Mesenchymal stem cell (in vitro differentiated cells and primary cell): ENCODE data around the gene TRAF3.

Source experiments
- DNase-seq: peaks from one replicate; pipeline ENCODE4 v3.0.0-alpha.2; 2013
- H2AFZ ChIP-seq: one replicate; pipeline ENCODE4 v1.6.1; 2013; ENCODE audit warnings: low read depth, mild to moderate bottlenecking, control low read depth, inconsistent platforms, low read length, moderate library complexity
- H2AK5ac ChIP-seq: 2 replicates; pipeline ENCODE4 v1.6.1; 2013; ENCODE audit warnings: low read length, moderate library complexity, mild to moderate bottlenecking, inconsistent platforms; ENCODE audit not compliant: severe bottlenecking
- H2BK120ac ChIP-seq: one replicate; pipeline ENCODE4 v1.6.1; 2013; ENCODE audit warnings: low read depth, mild to moderate bottlenecking, inconsistent platforms, low read length, moderate library complexity
- H2BK12ac ChIP-seq, 2 experiments: one replicate each; pipeline ENCODE4 v1.6.1; 2013; ENCODE audit warnings: inconsistent platforms in 2 of 2, low read length in 2 of 2, mild to moderate bottlenecking in 2 of 2, moderate library complexity in 2 of 2, control low read depth in 1 of 2
- H2BK15ac ChIP-seq: one replicate; pipeline ENCODE4 v1.6.1; 2013; ENCODE audit warnings: mild to moderate bottlenecking, low read depth, inconsistent platforms; ENCODE audit not compliant: poor library complexity, severe bottlenecking
- H2BK5ac ChIP-seq: 2 replicates; pipeline ENCODE4 v1.6.1; 2013; ENCODE audit warnings: low read depth, mild to moderate bottlenecking, low read length, control low read depth, inconsistent platforms; ENCODE audit not compliant: poor library complexity, severe bottlenecking
- H3K14ac ChIP-seq, 2 experiments: one replicate each; pipeline ENCODE4 v1.6.1; 2013; ENCODE audit warnings: inconsistent platforms in 2 of 2, low read length in 2 of 2, control low read depth in 1 of 2, mild to moderate bottlenecking in 1 of 2, moderate library complexity in 1 of 2
- H3K18ac ChIP-seq, 2 experiments: one replicate each; pipeline ENCODE4 v1.6.1; 2013; ENCODE audit warnings: inconsistent platforms in 2 of 2, low read length in 2 of 2, control low read depth in 1 of 2, low read depth in 1 of 2, mild to moderate bottlenecking in 1 of 2
- H3K23ac ChIP-seq, 2 experiments: one replicate each; pipeline ENCODE4 v1.6.1; 2013; ENCODE audit warnings: inconsistent platforms in 2 of 2, low read length in 2 of 2, mild to moderate bottlenecking in 2 of 2, moderate library complexity in 2 of 2, control low read depth in 1 of 2
- H3K27ac ChIP-seq: 2 replicates; pipeline ENCODE4 v1.5.1; 2013; ENCODE audit warnings: mild to moderate bottlenecking, moderate library complexity, low read length, control low read depth, inconsistent platforms; ENCODE audit not compliant: poor library complexity, severe bottlenecking
- H3K27me3 ChIP-seq, 2 experiments: 2 replicates each; pipeline versions ENCODE4 v1.6.1 to v1.7.0; 2013; ENCODE audit warnings: low read length in 2 of 2, mild to moderate bottlenecking in 2 of 2, moderate library complexity in 2 of 2, control low read depth in 1 of 2, inconsistent platforms in 1 of 2; ENCODE audit not compliant: control insufficient read depth in 1 of 2, insufficient read depth in 1 of 2
- H3K36me3 ChIP-seq, 2 experiments: 2 replicates each; pipeline versions ENCODE4 v1.6.1 to v1.7.0; 2013; ENCODE audit warnings: low read length in 2 of 2, control low read depth in 1 of 2, inconsistent platforms in 1 of 2, low read depth in 1 of 2, mild to moderate bottlenecking in 1 of 2; ENCODE audit not compliant: insufficient read depth in 2 of 2, control insufficient read depth in 1 of 2
- H3K4ac ChIP-seq, 2 experiments: one replicate each; pipeline ENCODE4 v1.6.1; 2013; ENCODE audit warnings: inconsistent platforms in 2 of 2, low read length in 2 of 2, mild to moderate bottlenecking in 2 of 2, moderate library complexity in 2 of 2, control low read depth in 1 of 2, low read depth in 1 of 2
- H3K4me1 ChIP-seq: 2 replicates; pipeline ENCODE4 v1.6.1; 2013; ENCODE audit warnings: low read depth, low read length, control low read depth; ENCODE audit not compliant: control insufficient read depth, insufficient read depth
- H3K4me2 ChIP-seq: 2 replicates; pipeline ENCODE4 v1.6.1; 2013; ENCODE audit warnings: low read length, mild to moderate bottlenecking, inconsistent platforms; ENCODE audit not compliant: poor library complexity, severe bottlenecking
- H3K4me3 ChIP-seq, 2 experiments: 2 replicates each; pipeline versions ENCODE4 v1.5.1 to v1.7.0; 2013; ENCODE audit warnings: low read length in 2 of 2, mild to moderate bottlenecking in 2 of 2, control low read depth in 1 of 2, low read depth in 1 of 2; ENCODE audit not compliant: insufficient read depth in 1 of 2
- H3K79me1 ChIP-seq: replicated peaks from 2 replicates; pipeline ENCODE4 v1.6.1; 2013; ENCODE audit warnings: mild to moderate bottlenecking, control low read depth, low read length, inconsistent platforms; ENCODE audit not compliant: poor library complexity, severe bottlenecking
- H3K9ac ChIP-seq: 2 replicates; pipeline ENCODE4 v1.7.0; 2013; ENCODE audit warnings: mild to moderate bottlenecking, low read length, moderate library complexity
- H3K9me3 ChIP-seq: 2 replicates; pipeline ENCODE4 v1.7.0; 2013; ENCODE audit warnings: mild to moderate bottlenecking, low read length; ENCODE audit not compliant: control insufficient read depth
- H4K8ac ChIP-seq: one replicate; pipeline ENCODE4 v1.6.1; 2013; ENCODE audit warnings: inconsistent platforms, mild to moderate bottlenecking, low read length, moderate library complexity
- H4K91ac ChIP-seq: one replicate; pipeline ENCODE4 v1.6.1; 2013; ENCODE audit warnings: mild to moderate bottlenecking, low read length, inconsistent platforms
- WGBS: methylation state at CpG from one replicate; pipeline ENCODE4 v1.1.7; 2013; ENCODE audit warnings: mixed read lengths; 5-methylcytosine and 5-hydroxymethylcytosine counted together

Gene TRAF3

GRCh38 chr14:102781063-102781462 is 3.8 kb downstream of the TRAF3 start:
- Histone ChIP-seq H3K4me2 (no peak overlapping the region), H2BK120ac (no peak overlapping the region), H2BK5ac (no peak overlapping the region), H2BK15ac (no peak overlapping the region), H3K18ac (no peak overlapping the region), H2AK5ac (no peak overlapping the region), H3K4me3 (no peak overlapping the region), H3K79me1 (peaks cover 14% of the 10 kb centered on the region), H3K4ac (no peak overlapping the region), H3K36me3 (no peaks in the 10 kb centered on the region), H3K9me3 (no peaks in the 10 kb centered on the region), H2AFZ (no peak overlapping the region), H4K8ac (no peak overlapping the region), H3K14ac (no peak overlapping the region), H3K4me1 (peaks cover 7% of the 10 kb centered on the region), H3K23ac (no peak overlapping the region), H4K91ac (no peak overlapping the region), H3K27ac (no peak overlapping the region), H3K9ac (no peak overlapping the region), H2BK12ac (no peak overlapping the region), H3K27me3 (no peaks in the 10 kb centered on the region)
- DNase-seq: no peak
- 98% methylated on average over 4 of the region's 4 CpGs for WGBS

- H3K79me1 ChIP-seq: peaks cover 17% of the 10 kb centered on the region
These were observed 5.7 kb downstream of the TRAF3 start for GRCh38 chr14:102782974-102783373.

DNA sequence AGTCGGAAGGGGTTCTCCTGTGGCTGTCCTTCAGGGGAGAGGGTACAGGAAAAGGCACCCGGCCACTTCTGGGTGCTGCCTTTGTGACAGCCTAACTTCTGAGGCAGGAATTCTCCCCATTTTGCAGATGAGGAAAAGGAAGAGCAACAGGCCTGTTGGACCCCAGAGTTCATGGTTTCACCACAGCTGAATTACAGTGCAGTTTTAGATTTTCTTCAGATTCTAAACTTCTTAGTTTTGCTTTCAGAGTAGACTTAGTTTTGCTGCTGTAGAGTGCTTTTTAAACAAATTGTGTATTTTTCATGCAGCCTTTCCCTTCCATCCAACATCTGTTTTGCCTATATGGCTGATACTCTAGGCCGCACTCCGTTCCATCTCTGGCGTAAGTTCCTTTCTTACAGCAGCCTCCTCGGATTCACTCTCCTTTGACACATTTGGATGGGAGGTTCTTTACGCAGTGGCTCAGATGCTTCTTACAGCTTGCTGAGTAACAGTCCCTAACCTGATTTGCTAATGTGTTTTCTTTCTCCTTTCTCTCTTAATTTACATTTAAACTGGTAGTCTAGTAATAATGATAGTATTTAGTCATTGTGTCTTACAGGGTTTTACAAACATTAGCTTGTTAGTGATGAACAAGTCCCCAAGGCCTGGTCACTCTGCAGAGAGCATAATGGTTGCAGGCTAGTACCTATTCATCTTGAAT is 7.8 kb downstream of the TRAF3 start:
- Histone ChIP-seq H2BK12ac (no peak overlapping the region), H3K4me2 (no peak overlapping the region), H3K9ac (peak overlapping the region; percentile 50), H2BK120ac (no peak overlapping the region), H3K18ac (no peak overlapping the region), H3K36me3 (no peaks in the 10 kb centered on the region), H3K4me1 (peaks cover 4% of the 10 kb centered on the region), H3K23ac (no peak overlapping the region), H3K14ac (no peak overlapping the region), H3K4ac (no peak overlapping the region), H3K9me3 (no peaks in the 10 kb centered on the region), H3K79me1 (peaks cover 18% of the 10 kb centered on the region), H2BK15ac (no peak overlapping the region), H3K27me3 (no peaks in the 10 kb centered on the region), H2AK5ac (no peak overlapping the region), H2AFZ (no peak overlapping the region), H4K91ac (no peak overlapping the region), H3K4me3 (peak overlapping the region in 1 of 2 experiments; percentile 4), H3K27ac (no peak overlapping the region), H2BK5ac (no peak overlapping the region), H4K8ac (no peak overlapping the region)
- 84% methylated on average over 6 of the region's 7 CpGs for WGBS
- no peak for DNase-seq

More at GRCh38 chr14:102782974-102783373, 5.7 kb downstream of the TRAF3 start:
- Histone ChIP-seq H4K8ac (peak overlapping the region; percentile 35), H2AFZ (no peak overlapping the region), H3K36me3 (no peaks in the 10 kb centered on the region), H2AK5ac (no peak overlapping the region), H3K18ac (no peak overlapping the region), H3K27me3 (no peaks in the 10 kb centered on the region), H3K14ac (no peak overlapping the region), H2BK120ac (no peak overlapping the region), H2BK5ac (no peak overlapping the region), H3K9ac (no peak overlapping the region), H2BK12ac (no peak overlapping the region), H3K4me3 (no peak overlapping the region), H3K27ac (no peak overlapping the region), H2BK15ac (no peak overlapping the region), H3K23ac (no peak overlapping the region), H3K4me2 (no peak overlapping the region), H3K9me3 (no peaks in the 10 kb centered on the region), H3K4me1 (peaks cover 4% of the 10 kb centered on the region), H3K4ac (no peak overlapping the region), H4K91ac (no peak overlapping the region)
- DNase-seq: no peak
- WGBS: 92% methylated on average over 7 of the region's 7 CpGs

GRCh38 chr14:102785595-102785963 is 8.3 kb downstream of the TRAF3 start:
- H3K9ac ChIP-seq: no peak overlapping the region
- H2AFZ ChIP-seq: no peak overlapping the region
- no peak overlapping the region for H2BK5ac ChIP-seq
- no peak overlapping the region for H3K18ac ChIP-seq
- H2AK5ac ChIP-seq: no peak overlapping the region
- no peak overlapping the region for H3K4me3 ChIP-seq
- H3K14ac ChIP-seq: no peak overlapping the region
- no peak overlapping the region for H3K4me2 ChIP-seq
- H3K23ac ChIP-seq: no peak overlapping the region
- DNase-seq: no peak
- H2BK12ac ChIP-seq: no peak overlapping the region
- H2BK15ac ChIP-seq: no peak overlapping the region
- H3K36me3 ChIP-seq: no peaks in the 10 kb centered on the region
- peaks cover 4% of the 10 kb centered on the region for H3K4me1 ChIP-seq
- 82% methylated on average over 3 of the region's 3 CpGs for WGBS
- H3K4ac ChIP-seq: no peak overlapping the region
- H3K9me3 ChIP-seq: no peaks in the 10 kb centered on the region
- no peak overlapping the region for H4K91ac ChIP-seq
- H3K79me1 ChIP-seq: peaks cover 18% of the 10 kb centered on the region
- no peak overlapping the region for H4K8ac ChIP-seq
- H3K27me3 ChIP-seq: no peaks in the 10 kb centered on the region
- H2BK120ac ChIP-seq: no peak overlapping the region
- no peak overlapping the region for H3K27ac ChIP-seq
